Neural progenitor cell (in vitro differentiated cells): ENCODE measurements around the gene SIX3.

Experiments used
- EZH2 ChIP-seq: fragments of 200-600 bp; sonication (generic); IDR thresholded peaks from 2 replicates; pipeline ENCODE4 v1.6.1; 2017; ENCODE audit warnings: antibody characterized with exemption, mild to moderate bottlenecking, moderate library complexity
- TF ChIP-seq, protein P1 (sequence below): fragments of 200-600 bp; sonication (generic); IDR thresholded peaks from 2 replicates; pipeline ENCODE4 v1.5.1; 2017; ENCODE audit warnings: antibody characterized with exemption, mild to moderate bottlenecking

- peak; percentile 12 for TF ChIP-seq EZH2
- TF ChIP-seq, protein P1, sequence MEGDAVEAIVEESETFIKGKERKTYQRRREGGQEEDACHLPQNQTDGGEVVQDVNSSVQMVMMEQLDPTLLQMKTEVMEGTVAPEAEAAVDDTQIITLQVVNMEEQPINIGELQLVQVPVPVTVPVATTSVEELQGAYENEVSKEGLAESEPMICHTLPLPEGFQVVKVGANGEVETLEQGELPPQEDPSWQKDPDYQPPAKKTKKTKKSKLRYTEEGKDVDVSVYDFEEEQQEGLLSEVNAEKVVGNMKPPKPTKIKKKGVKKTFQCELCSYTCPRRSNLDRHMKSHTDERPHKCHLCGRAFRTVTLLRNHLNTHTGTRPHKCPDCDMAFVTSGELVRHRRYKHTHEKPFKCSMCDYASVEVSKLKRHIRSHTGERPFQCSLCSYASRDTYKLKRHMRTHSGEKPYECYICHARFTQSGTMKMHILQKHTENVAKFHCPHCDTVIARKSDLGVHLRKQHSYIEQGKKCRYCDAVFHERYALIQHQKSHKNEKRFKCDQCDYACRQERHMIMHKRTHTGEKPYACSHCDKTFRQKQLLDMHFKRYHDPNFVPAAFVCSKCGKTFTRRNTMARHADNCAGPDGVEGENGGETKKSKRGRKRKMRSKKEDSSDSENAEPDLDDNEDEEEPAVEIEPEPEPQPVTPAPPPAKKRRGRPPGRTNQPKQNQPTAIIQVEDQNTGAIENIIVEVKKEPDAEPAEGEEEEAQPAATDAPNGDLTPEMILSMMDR: peak; percentile 14
Measured at GRCh38 chr2:44934038-44934982, 7.2 kb upstream of the SIX3 start.
